Hematopoietic multipotent progenitor cell (in vitro differentiated cells): ENCODE results near the gene PDE8A. TPM values are rescaled to one million over a fixed set of nuclear protein-coding genes. Genes with fewer than 3 reads are reported as not detected.
"Not testable (repeated sequence)": the region's sequence is repeated elsewhere in the genome, so short reads cannot be mapped to it uniquely, and the experiment has no call there.

Experiments
- DNase-seq, 3 donors: peaks; one replicate each; pipeline ENCODE4 v3.0.0-alpha.2; 2011 to 2015; ENCODE audit warnings: low read depth in 2 of 3, low spot score in 2 of 3
- total RNA-seq: library from RNA; depleted of rRNA; stranded (reverse); fragments of >200 nt; gene quantifications from one replicate; pipeline ENCODE4 v1.2.3, GENCODE V29; 2012

Gene PDE8A
- total RNA-seq, 1 donor, result 5.7 TPM

DNA sequence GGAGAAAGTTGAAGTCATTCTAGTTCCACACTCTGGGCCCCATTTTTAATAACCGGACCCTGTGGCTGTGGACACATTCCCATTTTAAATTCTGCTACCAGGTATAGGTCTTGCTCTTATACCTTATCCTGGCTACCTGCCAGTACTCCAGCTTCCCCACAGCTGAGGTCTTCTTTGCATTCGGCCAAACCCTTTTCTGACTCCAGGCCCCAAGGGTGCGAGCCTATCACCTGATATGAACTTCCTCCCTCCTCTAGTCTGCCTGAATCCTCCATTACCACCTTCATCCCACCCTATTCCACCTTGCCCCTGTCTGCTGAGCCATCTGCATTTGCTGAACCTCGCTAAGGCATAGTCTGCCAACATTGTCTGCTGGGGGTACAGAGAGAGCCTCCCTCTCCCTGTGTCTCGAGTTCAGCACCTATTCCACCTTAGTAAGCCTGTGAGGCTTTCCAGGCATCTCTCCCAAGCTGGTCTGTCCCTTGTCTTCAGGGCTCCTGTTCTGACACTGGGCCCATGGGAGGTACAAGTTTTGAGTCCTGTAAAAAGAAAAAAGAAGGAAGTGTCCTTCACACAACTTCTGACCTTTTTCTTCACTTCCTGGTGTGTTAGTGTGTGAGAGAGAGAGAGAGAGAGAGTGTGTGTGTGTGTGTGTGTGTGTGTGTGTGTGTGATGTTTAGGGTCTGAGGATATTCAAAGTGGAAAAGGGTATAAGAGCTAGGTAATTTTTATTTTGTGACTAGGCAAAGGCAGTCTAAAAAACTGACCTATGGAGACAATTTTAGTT, 27.0 kb downstream of the PDE8A start:
- DNase-seq, result no peak

DNA sequence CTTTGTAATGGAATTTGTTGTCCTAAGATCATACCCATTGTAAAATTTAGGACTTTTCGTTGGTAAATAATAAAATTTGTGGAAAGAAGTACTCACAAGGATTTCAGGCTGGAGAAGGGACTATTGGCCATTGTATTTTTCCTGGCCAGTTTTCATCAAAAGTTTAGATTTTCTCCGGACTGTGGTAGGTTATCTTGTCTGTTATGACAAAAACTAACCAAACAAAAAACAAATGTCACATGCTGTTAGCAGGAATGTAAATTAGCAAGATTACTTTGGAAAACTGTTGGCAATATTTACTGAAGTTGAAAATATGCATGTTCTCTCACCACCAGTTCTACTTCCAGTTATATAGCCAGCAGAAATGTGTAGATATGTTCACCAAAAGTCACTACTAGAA, 27.8 kb downstream of the PDE8A start:
- no peak for DNase-seq

DNA sequence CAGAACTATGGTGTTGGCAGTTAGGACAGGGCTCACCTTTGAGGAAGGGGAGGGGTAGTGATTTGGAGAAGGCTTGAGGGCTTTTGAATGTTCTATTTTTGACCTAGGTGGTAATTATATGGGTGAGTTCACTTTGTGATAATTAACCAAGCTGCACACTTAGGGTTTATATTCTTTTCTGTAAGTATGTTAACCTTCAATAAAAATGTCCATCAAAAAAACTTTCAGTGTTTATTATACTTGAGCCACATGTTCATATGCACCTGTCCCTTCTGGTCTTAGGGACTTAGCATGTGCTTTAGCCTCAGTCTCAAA, 28.4 kb downstream of the PDE8A start:
- DNase-seq, result no peak

DNA sequence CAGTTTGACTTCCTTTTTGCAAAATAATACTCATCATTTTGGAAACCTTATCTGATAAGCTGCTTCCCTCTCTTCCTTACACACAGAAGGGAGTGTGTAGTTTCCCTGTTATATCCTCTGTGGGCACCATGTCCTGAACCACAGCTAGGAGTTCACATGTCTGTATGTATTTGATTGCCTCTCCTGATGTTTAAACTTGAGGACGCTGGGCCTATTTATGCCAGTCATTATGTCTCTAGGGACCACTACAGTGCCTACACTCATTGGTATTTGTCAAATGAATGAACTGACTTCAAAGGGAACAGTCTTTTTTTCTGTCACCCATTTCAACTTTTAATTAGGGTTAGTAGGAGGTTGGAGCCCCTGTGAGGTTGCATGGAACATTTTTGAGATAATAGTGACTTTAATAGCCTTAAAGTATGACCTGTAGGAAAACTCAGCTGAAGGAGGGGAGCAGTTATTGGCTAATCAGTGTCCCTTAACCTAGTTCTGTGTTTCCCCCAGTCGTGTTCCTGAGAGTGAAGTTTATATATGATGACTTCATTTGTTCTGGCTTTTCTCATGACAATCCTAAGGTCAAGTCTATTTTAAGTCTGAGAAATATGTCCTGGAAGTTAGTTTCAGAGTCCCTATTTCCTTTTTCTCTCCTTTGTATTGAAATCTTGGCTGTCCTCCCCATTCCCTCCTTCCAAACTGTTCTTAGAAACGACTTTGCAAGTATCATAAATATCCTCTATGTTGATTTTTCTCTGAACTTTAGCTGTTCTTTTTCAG, 28.9 kb downstream of the PDE8A start:
- no peak for DNase-seq

DNA sequence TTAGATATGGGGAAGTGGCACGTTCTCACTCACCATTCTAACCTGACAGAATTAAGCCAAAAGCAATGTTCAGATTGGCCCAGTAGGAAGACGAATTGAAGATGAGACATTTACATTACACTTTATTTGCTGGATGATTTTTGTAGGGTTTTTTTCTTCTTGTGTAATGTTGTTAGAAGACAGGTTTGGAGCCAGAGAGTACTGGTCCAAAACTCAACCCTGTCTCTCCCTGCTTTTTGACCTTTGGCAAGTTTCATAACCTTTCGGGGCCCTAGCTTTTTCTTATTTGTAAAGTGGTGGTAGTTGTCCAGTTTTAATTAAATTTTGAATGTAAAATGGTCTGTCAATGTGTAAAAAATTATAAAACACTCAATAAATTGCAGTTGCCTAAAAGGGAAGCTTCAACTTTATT, 29.5 kb downstream of the PDE8A start:
- DNase-seq, result no peak

DNA sequence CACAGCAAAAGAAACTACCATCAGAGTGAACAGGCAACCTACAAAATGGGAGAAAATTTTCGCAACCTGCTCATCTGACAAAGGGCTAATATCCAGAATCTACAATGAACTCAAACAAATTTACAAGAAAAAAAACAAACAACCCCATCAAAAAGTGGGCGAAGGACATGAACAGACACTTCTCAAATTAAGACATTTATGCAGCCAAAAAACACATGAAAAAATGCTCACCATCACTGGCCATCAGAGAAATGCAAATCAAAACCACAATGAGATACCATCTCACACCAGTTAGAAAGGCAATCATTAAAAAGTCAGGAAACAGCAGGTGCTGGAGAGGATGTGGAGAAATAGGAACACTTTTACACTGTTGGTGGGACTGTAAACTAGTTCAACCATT, 30.1 kb downstream of the PDE8A start:
- DNase-seq, result not testable (repeated sequence)

DNA sequence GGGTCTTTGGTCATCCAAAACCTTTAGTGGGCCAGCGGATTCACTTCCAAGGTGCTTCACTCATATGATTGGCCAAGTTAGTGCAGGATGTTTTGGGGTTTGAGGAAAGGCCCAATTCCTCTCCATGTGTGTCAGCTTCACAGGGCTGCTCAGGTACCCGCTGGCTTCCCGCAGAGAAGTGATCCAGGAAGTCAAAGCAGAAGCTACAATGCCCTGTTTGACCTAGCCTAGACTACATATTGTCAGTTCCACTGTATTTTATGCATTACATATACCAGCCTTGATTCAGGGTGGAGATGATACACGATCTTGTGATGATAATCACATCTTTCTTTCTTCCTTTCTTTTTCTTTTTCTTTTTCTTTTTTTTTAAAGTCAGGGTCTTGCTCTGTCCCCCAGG, 32.1 kb downstream of the PDE8A start:
- no peak for DNase-seq

DNA sequence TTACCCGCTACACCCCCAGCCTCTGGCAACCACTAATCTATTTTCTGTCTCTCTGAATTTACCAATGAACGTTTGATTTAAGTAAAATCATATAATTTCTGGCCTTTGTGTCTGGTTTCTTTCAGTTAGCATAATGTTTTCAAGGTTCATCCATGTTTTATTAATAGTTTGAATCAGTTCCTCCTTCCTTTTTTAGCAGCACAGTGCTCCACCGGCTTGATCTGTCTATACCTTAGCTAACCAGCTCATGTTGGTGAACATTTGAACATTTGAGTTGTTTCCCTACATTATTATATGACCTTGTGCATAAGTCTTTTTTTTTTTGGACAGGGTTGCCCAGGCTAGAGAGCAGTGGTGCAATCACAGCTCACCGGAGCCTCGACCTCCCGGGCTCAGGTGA, 33.3 kb downstream of the PDE8A start:
- DNase-seq, result no peak

DNA sequence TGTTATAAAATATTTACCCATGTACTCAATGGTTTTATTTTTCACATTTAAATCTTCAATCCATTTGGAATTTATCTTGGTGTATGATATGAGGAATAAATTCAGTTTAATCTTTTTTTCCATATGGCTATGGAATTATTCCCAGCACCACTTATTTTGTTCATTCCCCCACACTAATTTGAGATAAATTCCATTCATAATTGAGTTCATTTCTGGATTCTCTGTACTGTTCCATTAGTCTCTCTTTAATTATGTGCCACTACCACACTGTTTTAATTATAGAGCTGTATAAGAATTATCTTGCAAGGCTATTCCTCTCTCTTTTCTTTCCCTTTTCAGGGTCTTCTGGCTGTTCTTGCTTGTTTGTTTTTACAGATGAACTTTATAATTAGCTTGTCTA, 34.6 kb downstream of the PDE8A start:
- DNase-seq, result no peak

DNA sequence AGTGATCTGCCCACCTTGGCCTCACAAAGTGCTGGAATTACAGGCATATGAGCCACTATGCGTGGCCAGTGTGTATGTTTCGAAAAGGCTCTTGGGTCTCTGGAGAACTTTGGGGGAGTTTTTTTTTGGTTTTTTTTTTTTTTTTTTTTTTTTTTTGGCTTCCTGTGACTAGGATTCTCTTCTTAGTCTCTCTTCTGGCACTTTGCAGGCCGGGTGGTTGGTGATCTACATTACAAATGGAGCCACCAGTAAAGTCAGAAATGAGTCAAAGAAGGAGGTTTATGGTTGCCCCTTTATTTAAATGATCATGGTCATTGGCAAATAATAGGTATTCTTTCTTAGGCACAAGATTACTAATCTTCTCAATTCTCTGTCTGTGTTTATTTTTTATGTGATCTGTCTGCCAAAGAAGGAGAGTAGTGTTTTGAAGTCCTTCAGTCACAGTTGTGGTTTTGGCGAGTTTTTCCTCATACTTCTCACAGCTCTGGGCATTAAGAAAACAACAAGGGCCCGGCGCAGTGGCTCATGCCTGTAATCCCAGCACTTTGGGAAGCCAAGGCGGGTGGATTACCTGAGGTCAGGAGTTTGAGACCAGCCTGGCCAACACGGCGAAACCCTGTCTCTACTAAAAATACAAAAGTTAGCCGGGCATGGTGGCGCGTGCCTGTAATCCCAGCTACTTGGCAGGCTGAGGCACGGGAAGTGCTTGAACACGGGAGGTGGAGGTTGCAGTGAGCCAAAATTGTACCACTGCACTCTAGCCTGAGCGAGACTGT, 38.3 kb downstream of the PDE8A start:
- no peak for DNase-seq

DNA sequence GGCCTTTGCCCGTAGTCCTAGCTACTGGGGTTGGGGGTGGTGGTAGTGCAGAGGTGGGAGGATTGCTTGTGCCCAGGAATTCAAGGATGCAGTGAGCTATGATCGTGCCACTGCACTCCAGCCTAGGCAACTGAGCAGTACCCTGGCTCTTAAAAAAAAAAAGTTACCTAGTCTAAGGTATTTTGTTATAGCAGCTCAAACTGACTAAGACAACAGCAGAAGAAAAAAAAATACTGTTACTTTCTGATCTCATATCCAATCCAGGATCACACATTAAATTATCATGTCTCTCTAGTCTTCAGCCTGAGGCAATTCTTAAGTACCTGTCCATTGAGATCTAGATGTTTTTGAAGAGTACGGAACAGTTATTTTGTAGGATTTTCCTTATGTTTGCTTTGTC, 39.8 kb downstream of the PDE8A start:
- DNase-seq, result no peak

DNA sequence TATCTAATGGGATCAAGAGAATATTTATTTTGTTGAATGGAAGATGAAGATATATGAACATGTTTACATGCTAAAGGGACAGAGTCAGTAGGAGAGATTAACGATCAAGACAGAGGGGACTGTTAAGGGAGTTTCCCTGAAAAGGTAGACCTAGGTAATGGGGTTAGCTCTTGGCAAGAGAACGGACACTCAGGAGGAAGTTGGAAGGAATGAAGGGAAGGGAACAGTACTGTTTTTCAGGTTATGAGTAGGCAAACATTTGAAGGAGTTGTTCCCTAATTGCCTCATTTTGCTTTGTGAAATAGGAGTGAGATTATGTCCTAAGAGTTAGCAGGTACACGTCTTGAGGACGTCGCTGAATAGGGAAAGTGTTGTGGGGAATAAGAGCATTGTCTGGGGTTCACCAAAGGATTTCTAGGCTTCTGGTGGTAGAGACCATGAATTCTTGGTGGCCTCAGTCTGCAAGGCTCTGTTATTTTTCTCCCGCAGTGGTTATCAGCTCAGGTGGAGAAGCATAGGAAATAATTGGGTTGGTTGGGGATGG, 41.3 kb downstream of the PDE8A start:
- no peak for DNase-seq

DNA sequence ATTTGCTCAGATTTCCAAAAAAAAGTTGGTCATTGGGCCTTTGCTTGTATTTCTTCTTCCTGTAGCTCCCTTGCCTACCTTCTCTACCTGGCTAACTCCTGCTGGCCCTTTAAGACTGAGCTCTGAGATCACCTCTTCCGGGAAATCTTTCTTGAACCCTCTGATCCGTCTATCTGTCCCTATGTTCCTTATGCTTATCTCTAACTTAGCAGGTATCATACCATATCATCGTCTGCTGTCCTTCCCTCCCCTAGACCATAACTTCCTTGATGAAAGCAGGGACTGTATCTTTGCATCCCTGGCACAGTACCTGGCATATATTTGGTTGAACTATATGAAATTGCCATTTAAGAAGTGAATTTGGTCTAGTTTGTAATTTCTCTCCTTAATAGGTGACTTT, 42.3 kb downstream of the PDE8A start:
- no peak for DNase-seq

DNA sequence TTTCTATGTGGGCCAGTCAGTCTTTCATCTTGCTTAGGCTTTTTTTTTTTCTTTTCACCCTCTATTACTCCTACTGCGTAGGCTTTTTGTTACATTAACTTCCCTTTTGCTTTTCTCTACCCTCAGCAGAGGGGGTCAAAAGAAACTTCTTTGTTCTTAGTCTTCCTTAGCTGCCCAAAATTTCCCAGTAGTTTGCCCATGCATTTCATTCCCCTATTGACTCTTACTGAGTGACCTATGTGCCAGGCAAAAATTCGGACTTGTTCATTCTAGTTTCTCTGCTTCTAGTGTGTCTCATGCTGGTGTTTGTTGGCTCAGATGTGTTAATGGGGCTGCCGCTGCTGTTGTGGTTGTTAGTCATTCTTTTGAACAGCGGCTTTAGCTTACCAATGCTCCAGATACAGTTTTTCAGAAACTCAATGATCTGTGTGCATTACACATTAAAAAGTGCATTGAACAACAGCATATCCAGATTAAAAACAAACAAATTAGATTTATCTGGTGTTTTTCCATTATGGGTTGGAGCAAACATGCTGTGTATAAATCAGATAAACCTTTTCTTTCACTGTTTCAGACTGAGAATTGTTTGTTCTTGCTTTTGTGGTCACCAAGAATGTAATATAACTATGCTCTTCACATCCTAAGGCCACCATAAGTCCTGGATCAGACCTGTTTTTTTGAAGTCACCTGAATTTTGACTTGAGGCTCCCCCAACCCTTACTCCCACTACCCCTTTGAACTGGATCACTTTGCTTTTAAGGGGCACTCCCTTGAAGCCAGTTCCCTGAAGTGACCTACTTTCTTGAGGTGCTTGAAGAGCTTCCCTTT, 43.1 kb downstream of the PDE8A start:
- DNase-seq, result no peak

DNA sequence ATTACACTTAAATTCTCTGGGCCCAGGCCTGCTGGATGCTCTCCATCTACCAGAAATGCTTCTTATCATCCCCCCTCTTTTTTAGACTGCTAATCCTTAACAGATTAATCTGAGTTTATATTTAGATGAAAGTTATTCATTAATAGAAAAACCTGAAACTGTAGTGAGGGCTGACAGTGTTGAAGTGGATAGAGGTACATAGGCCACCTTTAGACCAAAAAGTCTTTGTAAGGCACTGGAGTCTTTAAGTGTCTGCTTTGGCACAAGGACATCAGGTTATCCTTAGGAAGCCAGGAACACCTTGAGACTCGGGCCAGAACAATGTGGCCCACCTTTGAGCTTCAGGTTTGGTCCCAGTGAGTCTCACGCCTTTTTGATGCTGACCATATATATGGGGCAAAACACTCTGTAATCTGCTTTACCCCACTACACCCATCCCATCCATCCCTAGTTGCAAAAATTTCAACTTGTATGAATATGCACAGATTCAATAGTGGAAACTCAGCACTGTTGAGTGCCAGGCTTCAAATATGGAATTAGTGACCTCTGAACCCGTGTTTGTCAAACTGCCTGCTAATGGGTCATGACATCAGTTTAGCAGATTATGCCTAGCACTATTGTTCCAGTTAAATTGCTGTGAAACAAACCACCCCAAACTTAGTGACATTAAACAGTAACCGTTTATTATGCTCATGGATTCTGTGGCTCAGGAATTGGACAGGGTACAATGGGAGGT, 44.0 kb downstream of the PDE8A start:
- no peak for DNase-seq

DNA sequence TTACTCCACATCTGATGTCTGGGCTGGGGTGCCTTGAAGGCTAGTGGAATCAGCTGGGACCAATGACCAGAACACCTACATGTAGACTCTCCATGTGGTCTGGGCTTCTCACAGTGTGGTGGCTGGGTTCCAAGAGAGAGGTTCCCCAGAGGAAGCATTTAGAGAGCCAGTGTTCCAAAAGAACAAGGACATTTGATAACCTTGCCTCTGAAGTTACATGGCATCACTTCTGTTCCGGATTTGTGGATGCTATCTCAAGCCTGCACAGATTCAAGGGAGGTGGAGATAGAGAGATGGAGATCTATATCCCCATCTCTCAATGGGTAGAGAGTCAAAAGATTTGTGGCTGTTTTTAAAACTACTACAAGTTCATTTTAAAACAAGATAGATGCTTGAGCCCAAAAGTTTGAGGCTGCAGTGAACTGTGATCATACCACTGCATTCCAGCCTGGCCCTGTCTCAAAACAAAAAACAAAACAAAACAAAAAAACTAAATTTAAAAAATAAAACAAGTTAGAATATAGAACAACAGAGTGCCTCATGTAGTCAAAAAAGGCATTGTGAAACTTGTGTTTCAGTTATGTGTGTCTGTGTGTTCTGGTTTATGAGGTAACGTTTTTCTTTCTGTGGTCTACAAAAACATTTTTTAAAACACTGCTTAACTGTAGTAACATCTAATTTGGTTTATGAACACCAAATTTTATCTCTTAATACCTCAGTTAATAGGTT, 44.8 kb downstream of the PDE8A start:
- no peak for DNase-seq

DNA sequence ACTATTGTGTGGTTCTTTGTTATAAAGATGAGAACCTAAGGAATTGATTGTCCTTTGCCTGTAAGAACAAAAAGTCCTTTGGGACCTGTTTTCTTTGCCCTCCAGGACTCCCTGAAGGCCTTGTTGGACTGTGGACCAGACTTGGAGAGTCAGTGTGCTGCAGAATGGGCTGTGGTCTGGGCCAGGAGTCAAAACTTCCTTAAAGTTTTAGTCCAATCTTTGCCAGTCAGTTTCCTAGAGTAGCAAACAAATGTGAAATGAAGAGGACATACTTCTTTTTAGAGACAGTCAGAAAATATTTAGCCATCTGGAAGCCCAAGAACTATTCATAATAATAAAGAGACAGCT, 45.4 kb downstream of the PDE8A start:
- DNase-seq, result no peak

DNA sequence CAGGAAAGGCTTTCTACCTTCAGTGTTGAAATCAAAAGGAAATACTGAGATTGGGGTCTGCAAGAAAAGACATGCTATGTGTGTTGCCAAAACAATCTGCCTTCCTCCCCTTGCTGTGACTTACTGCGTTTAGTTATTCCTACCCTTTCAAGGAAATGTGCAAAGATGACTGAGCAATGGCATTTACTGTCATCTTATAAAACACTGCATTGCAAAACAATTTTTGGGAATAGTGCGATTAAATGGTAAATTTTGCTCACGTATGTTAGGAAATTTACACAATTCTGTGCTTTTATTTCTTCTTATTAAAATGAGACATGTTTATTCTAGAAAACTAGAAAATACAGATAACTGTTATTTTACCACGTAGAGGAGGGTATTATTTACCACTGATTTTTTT, 45.8 kb downstream of the PDE8A start:
- no peak for DNase-seq

DNA sequence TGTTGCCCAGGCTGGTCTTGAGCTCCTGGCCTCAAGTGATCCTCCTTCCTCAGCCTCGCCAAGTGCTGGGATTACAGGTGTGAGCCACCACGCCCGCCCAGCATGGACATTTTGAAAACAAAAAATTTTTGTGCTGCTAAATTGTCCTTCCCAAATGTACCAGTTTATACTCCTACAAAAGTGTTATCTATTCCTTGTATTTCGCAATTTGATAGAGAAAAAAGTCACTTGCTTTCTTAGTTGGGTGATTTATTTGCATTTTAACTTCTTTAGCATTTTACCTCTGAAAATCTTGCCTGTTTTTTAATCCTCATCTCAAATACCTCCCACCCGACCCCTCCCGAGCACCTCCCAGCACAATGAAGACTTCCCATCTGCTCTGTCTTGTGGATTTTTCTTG, 46.8 kb downstream of the PDE8A start:
- DNase-seq, result no peak
